ENCODE data around the gene HOXA7.

Gene HOXA7

DNA sequence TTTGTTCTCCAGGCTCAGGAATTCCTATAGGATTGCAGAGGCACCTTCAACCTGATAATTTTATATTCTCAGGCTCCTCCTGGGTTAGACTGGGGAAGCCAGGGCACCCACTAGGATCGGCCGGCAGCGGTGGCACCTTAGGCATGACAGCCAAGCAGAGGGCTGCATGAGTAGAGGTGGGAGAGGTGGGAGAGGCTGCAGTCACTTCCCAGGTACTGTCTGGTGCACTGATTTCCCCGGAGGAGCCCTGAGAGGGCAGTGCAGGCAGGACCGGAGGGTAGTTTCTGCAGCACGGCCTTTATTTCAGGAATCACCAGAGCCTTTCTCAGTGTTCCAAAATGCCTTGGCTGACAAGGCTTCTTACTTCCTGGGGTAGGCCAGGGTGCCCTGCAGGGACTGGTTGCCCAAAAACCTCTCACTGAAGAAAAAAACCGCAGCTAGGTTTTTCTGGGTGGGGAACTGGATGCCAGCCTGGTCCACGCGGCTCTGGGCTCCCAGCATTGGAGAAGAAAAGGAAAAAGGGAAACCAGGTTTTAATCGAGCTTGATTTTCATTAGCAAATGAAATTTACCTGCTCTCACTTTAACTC is 47.0 kb upstream of the HOXA7 start:
- no peak overlapping the region for H3K4me2 ChIP-seq (ENCODE audit: insufficient read depth, low read length)
- H3K9ac ChIP-seq (ENCODE audit: low read depth, low read length) = no peak overlapping the region
- peaks cover 20% of the 10 kb centered on the region for H3K27me3 ChIP-seq (ENCODE audit: insufficient read depth, low read length, poor library complexity)
- ATAC-seq (ENCODE audit: insufficient read depth, low read depth) (no peak), DNase-seq (no peak)
- peaks cover 20% of the 10 kb centered on the region for H3K4me1 ChIP-seq (ENCODE audit: insufficient read depth, low read length)
- no peak overlapping the region for H3K4me3 ChIP-seq (ENCODE audit: low read depth in 1 of 2, low read length in 2 of 2)
- no peaks in the 10 kb centered on the region for H3K79me2 ChIP-seq (ENCODE audit: insufficient read depth, low read length)
- H3K9me3 ChIP-seq (ENCODE audit: insufficient read depth, low read length, severe bottlenecking) = no peaks in the 10 kb centered on the region
- H3K27ac ChIP-seq (ENCODE audit: low read length) = no peak overlapping the region
- H2AFZ ChIP-seq (ENCODE audit: low read depth, low read length) = no peak overlapping the region
- H4K20me1 ChIP-seq (ENCODE audit: insufficient read depth, low read length) = no peaks in the 10 kb centered on the region
- TF ChIP-seq EZH2 (IDR thresholded peaks at IDR 0.05; ENCODE audit: borderline replicate concordance, low read depth, low read length, severe bottlenecking) = peak; percentile 27
- TF ChIP-seq, protein P1, sequence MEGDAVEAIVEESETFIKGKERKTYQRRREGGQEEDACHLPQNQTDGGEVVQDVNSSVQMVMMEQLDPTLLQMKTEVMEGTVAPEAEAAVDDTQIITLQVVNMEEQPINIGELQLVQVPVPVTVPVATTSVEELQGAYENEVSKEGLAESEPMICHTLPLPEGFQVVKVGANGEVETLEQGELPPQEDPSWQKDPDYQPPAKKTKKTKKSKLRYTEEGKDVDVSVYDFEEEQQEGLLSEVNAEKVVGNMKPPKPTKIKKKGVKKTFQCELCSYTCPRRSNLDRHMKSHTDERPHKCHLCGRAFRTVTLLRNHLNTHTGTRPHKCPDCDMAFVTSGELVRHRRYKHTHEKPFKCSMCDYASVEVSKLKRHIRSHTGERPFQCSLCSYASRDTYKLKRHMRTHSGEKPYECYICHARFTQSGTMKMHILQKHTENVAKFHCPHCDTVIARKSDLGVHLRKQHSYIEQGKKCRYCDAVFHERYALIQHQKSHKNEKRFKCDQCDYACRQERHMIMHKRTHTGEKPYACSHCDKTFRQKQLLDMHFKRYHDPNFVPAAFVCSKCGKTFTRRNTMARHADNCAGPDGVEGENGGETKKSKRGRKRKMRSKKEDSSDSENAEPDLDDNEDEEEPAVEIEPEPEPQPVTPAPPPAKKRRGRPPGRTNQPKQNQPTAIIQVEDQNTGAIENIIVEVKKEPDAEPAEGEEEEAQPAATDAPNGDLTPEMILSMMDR (IDR thresholded peaks at IDR 0.05; ENCODE audit: borderline replicate concordance, extremely low read depth, low read length, poor library complexity, severe bottlenecking) = no peak
- no peaks in the 10 kb centered on the region for H3K36me3 ChIP-seq (ENCODE audit: insufficient read depth, low read length)

DNA sequence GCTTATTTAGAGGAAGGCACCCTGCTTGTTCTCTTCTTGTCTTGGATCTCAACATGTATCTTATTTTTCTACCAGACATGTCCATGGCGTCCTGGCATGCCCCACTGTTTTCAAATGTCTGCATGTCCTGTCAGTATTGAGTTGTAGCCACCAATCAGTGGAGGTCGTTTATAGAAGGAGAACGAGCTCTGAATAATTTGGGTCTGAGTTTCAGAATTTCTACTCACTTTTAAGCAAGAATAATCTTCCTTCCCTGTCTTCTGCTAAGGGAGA is 46.3 kb upstream of the HOXA7 start:
- ATAC-seq (ENCODE audit: insufficient read depth, low read depth) = no peak
- no peak for TF ChIP-seq EZH2 (IDR thresholded peaks at IDR 0.05; ENCODE audit: borderline replicate concordance, low read depth, low read length, severe bottlenecking)
- TF ChIP-seq, protein P1 (IDR thresholded peaks at IDR 0.05; ENCODE audit: borderline replicate concordance, extremely low read depth, low read length, poor library complexity, severe bottlenecking) = no peak
- Histone ChIP-seq H3K4me3 (ENCODE audit: low read depth in 1 of 2, low read length in 2 of 2) (no peak overlapping the region), H4K20me1 (ENCODE audit: insufficient read depth, low read length) (no peaks in the 10 kb centered on the region), H3K4me1 (ENCODE audit: insufficient read depth, low read length) (peaks cover 25% of the 10 kb centered on the region), H3K9ac (ENCODE audit: low read depth, low read length) (no peak overlapping the region), H2AFZ (ENCODE audit: low read depth, low read length) (no peak overlapping the region), H3K79me2 (ENCODE audit: insufficient read depth, low read length) (no peaks in the 10 kb centered on the region), H3K27me3 (ENCODE audit: insufficient read depth, low read length, poor library complexity) (peaks cover 24% of the 10 kb centered on the region), H3K36me3 (ENCODE audit: insufficient read depth, low read length) (no peaks in the 10 kb centered on the region), H3K4me2 (ENCODE audit: insufficient read depth, low read length) (no peak overlapping the region), H3K27ac (ENCODE audit: low read length) (no peak overlapping the region), H3K9me3 (ENCODE audit: insufficient read depth, low read length, severe bottlenecking) (no peaks in the 10 kb centered on the region)
- no peak for DNase-seq

GRCh38 chr7:27202018-27202861 is 45.8 kb upstream of the HOXA7 start:
- DNase-seq (no peak), ATAC-seq (ENCODE audit: insufficient read depth, low read depth) (no peak)
- no peak for TF ChIP-seq EZH2 (IDR thresholded peaks at IDR 0.05; ENCODE audit: borderline replicate concordance, low read depth, low read length, severe bottlenecking)
- TF ChIP-seq, protein P1 (IDR thresholded peaks at IDR 0.05; ENCODE audit: borderline replicate concordance, extremely low read depth, low read length, poor library complexity, severe bottlenecking) = no peak
- Histone ChIP-seq H3K79me2 (ENCODE audit: insufficient read depth, low read length) (no peaks in the 10 kb centered on the region), H3K4me2 (ENCODE audit: insufficient read depth, low read length) (no peak overlapping the region), H3K9me3 (ENCODE audit: insufficient read depth, low read length, severe bottlenecking) (no peaks in the 10 kb centered on the region), H3K4me1 (ENCODE audit: insufficient read depth, low read length) (peaks cover 30% of the 10 kb centered on the region), H2AFZ (ENCODE audit: low read depth, low read length) (no peak overlapping the region), H3K27me3 (ENCODE audit: insufficient read depth, low read length, poor library complexity) (peaks cover 29% of the 10 kb centered on the region), H3K4me3 (ENCODE audit: low read depth in 1 of 2, low read length in 2 of 2) (no peak overlapping the region), H3K9ac (ENCODE audit: low read depth, low read length) (no peak overlapping the region), H3K36me3 (ENCODE audit: insufficient read depth, low read length) (no peaks in the 10 kb centered on the region), H4K20me1 (ENCODE audit: insufficient read depth, low read length) (no peaks in the 10 kb centered on the region), H3K27ac (ENCODE audit: low read length) (no peak overlapping the region)
